Hindlimb muscle (tissue), 1 donor: ENCODE results near the gene UBXN7. TPM values are rescaled to one million over a fixed set of nuclear protein-coding genes. Genes with fewer than 3 reads are reported as not detected.
A peak's percentile ranks its signal among the peaks of the same experiment; 100 is the strongest.
"Not testable (repeated sequence)": the region's sequence is repeated elsewhere in the genome, so short reads cannot be mapped to it uniquely, and the experiment has no call there.

ENCODE experiments used
- DNase-seq: peaks from one replicate; pipeline ENCODE4 v3.0.0-alpha.2; 2013
- polyA plus RNA-seq: library from polyadenylated mRNA; unstranded; fragments of 120-200 nt; gene quantifications from one replicate; pipeline ENCODE4 v1.2.1, GENCODE V29; 2013; ENCODE audit not compliant: insufficient read length

Gene UBXN7
- polyA plus RNA-seq, 1 donor: 19.2 TPM

DNA sequence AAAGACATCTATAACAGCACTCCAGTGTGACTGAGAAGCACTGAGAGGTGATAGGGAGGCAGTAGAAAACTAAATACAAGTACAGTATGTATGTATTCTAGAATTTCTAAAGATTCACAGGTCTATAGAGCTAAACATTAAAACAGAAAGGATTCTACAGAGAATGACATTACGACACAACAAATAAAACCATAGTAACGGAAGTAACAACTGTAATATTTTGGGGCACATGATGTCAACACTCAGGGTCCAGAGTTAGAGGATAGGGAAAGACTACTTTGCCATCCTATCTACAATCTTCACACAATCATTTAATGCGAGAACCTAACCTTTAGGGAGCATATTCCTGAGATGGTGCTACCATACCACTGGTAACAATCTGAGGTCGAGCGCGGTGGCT is 13.6 kb downstream of the UBXN7 start:
- no peak for DNase-seq

DNA sequence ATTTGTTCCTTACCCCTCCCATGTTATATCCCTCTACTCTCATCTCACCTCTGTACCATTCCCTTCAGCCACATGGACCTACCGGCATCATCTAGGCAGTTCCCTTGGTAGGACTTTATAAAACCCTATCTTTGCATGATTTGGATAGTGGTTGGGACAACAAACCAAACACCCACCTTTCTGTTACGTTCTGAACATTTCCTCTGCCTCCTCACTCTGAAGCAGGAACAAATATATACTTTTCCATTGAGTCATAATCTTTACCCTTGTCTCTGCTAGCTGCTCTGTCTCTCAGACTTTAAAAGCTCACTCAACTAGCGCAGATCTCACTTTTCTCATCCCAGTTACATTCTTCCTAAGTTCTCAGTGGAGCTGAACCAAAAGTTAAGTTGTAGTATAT is 17.8 kb downstream of the UBXN7 start:
- DNase-seq: no peak

DNA sequence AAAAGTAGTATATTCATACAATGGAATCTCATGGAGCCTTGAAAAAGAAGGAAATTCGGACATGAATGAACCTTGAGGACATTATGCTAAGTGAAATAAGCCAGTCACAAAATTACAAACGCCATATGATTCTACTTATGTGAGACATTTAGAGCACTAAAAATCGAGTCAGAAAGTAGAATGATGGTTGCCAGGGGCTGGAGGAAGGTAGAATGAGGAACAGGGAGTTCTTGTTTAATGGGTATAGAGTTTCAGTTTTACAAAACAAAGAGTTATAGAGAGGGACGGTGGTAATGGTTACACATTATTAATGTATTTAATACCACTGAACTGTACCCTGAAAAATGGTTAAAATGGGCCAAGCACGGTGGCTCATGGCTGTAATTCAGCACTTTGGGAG is 19.5 kb downstream of the UBXN7 start:
- DNase-seq: no peak

DNA sequence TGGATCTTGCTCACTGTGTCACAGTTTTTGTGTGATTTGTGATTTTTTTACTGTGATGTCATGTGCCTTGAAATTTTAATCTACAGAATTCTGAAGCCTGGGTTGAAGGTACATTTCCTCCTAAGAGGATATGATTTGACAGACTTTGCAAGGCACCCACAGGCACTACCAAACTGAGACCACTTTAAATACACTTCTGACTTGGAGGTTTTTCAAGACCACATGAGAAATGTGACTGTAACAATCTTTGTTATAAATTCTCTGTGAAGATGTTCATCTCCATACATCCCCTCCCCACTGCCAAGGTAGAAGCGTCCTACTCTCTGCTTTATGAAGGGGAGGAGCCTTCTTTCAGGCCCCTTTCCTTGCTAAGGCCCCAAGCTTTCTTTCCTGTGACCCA is 22.8 kb downstream of the UBXN7 start:
- no peak for DNase-seq

DNA sequence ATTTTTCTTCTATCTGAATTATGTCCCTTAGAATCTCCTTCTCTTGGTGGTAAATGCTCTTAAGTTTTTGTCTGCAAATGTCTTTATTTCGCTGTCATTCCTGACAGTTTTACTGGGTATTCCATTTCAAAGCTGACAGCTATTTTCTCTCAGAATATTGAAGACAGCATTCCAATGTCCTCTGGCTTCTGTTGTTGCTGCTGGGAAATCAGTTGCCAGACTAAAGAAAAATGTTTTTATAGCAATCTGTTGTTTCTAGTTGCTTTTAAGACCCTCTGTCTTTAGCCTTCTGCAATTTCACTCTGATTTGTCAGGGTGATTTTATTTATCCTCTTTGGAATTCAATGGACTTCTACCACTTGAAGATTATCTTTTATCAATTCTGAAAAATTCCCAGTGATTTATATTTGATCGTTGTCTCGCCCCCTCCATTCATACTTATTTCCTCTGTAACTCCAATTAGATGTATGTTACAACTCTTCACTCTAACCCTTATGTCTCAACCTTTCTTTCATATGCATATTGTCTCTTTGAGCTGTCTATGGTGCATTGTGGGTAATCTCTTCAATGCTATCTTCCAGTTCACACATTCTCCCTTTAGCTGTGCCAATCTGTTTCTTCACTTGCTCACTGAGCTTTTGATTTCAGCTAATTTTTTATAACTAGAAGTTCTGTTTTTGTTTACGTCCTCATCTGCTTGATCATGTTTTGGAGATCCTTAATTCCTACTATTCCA is 23.5 kb downstream of the UBXN7 start:
- DNase-seq: no peak

DNA sequence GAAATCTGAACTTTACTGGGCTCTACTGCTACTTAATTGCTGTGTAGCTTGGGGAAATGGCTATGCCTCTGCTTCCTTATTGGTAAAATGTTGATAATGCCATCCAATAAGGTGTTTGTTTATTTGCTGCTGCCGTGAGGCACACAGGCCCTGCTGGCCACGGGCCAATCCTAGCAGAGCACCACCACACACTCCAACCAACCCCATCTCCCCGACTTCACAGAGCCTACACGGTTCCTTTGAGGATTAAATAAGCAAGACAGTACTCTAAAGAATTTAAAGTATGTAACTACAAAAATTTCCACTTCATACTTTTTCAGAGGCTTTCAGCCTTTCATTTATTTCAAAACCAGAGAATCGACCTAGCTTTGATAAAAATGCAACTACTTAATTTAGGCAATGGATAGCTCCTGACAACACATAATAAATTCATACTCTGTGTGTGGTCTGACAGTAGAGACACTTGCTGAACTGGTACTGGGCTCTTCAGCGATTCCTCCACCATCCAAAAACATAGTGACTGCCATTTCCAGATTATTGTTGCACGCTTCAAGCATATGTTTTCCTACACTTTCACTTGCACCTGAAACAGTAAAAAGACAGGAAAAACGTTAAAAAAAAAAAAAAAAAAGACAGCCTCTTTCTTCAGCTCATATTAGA is 25.3 kb downstream of the UBXN7 start:
- no peak for DNase-seq

DNA sequence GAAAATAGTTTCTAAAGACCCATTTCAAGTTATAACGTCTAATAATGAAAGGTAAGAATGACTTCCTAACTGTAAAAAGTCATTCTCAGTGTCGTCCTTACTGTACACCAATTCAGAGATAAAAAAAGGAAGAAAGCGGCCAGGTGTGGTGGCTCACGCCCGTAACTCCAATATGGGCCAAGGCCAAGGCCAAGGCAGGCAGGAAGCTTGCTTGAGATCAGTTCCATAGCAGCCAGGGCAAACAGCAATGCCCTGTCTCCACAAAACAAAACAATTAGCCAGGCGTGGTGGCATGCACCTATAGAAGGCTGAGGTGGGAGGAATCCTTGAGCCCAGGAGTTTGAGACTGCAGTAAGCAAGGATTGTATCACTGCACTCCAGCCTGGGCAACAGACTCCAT is 31.9 kb downstream of the UBXN7 start:
- DNase-seq: no peak

DNA sequence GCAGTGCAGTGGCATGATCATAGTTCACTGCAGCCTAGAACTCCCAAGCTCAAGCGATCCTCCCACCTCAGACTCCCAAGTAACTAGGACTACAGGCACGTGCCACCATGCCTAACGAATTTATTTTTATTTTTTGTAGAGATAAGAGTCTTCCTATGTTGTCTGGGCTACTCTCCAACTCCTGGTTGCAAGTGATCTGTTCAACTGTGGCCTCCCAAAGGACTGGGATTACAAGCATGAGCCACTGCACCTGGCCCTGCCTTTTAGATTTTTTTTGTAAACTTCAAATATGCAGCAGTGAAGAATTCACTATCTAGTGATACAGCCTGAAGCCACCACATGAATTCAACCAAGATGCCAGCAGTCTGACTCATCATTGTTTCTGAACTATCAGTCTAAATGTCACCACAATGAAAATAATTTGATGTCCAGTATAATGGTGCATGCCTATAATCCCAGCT is 32.7 kb downstream of the UBXN7 start:
- DNase-seq: no peak

DNA sequence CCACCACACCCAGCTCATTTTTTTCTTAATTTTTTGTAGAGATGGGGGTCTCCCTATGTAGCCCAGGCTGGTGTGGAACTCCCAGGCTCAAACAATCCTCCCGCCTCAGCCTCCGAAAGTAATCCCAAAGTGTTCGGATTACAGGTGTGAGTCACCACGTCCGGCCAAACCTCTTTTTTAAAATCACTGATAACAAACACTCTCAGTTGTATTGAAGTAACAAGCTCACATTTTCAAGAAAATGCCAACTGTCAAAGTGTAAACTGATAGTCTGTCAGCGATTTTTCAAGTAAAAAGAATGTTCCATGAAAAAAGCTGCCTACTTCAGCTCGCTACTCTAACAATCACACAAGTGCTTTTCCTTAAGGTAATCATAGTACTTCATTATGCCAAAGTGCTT is 33.4 kb downstream of the UBXN7 start:
- no peak for DNase-seq

DNA sequence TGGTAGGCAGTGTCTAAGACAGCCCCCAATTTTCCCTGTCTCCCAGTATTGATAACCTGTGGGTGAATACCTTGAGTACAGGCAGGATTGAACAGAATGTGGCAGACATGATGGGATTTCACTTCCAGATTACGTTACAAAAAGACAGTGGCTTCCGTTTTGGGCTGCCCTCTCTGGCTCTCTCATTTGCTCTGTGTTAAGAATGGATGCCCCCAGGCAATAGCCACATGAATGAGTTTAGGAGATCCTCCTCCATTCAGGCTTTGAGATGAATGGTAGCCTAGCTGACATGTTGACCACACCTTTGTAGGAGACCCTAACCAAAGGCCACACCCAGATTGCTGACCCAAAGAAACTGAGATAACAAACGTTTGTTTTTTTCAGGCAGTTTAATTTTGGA is 34.3 kb downstream of the UBXN7 start:
- DNase-seq: no peak

DNA sequence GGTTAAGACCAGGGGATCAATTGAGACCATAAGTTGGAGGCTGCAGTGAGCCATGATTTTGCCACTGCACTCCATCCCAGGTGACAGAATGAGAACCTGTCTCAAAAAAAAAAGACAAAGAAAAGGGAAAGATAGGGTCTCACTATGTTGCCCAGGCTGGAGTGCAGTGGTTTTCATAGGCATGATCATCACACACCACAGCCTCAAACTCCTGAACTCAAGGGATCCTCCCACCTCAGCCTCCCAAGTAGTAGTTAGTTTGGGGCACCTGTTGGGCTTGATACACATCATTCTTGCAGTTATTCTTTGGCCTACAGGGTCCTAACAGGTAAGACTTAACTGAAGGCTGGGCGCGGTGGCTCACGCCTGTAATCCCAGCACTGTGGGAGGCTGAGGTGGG is 42.1 kb downstream of the UBXN7 start:
- no peak for DNase-seq

DNA sequence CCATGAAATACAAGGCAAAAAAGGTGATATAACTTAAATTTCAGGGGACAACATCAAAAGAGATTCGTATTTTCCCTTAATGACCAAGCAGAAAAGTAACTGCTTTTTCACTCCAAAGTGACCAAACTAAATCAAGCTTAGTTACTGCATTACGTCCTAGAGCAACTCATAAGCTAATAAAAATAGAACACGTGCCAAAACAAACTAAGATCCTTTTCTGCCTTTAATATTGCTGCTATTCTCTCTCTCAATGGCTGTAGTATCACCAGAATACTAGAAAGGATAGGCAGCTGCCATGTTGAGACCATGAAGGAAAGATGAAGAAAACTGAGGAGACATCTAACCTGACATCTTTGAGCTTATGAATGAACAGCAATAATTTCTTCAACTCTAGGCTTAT is 43.3 kb downstream of the UBXN7 start:
- no peak for DNase-seq

DNA sequence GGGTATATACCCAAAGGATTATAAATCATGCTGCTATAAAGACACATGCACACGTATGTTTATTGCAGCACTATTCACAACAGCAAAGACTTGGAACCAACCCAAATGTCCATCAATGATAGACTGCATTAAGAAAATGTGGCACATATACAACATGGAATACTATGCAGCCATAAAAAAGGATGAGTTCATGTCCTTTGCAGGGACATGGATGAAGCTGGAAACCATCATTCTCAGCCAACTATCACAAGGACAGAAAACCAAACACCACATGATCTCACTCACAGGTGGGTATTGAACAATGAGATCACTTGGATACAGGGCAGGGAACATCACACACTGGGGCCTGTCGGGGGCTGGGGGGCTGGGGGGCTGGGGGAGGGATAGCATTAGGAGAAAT is 44.3 kb downstream of the UBXN7 start:
- DNase-seq: not testable (repeated sequence)

DNA sequence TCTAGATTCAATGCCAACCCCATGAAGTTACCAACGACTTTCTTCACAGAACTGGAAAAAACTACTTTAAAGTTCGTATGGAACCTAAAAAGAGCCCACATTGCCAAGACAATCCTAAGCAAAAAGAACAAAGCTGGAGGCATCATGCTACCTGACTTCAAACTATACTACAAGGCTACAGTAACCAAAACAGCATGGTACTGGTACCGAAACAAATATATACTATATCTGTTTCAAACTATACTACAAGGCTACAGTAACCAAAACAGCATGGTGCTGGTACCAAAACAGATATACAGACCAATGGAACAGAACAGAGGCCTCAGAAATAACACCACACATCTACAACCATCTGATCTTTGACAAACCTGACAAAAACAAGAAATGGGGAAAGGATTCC is 45.4 kb downstream of the UBXN7 start:
- DNase-seq: not testable (repeated sequence)

DNA sequence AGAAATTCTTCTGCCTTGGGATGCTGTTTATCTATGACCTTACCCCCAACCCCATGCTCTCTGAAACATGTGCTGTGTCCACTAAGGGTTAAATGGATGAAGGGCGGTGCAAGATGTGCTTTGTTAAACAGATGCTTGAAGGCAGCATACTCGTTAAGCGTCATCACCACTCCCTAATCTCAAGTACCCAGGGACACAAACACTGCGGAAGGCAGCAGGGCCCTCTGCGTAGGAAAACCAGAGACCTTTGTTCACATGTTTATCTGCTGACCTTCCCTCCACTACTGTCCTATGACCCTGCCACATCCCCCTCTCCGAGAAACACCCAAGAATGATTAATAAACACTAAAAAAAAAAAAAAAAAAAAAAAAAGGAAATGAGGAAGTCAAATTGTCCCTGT is 46.2 kb downstream of the UBXN7 start:
- DNase-seq: not testable (repeated sequence)

DNA sequence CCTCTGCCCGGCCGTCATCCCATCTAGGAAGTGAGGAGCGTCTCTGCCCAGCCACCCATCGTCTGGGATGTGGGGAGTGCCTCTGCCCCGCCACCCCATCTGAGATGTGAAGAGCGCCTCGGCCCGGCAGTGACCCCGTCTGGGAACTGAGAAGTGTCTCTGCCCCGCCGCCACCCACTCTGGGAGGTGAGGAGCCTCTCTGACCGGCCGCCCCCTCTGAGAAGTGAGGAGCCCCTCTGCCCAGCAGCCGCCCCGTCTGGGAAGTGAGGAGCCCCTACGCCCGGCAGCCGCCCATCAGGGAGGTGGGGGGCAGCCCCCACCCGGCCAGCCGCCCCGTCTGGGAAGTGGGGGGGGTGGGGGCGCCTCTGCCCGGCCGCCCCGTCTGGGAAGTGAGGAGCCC is 46.8 kb downstream of the UBXN7 start:
- DNase-seq: not testable (repeated sequence)

DNA sequence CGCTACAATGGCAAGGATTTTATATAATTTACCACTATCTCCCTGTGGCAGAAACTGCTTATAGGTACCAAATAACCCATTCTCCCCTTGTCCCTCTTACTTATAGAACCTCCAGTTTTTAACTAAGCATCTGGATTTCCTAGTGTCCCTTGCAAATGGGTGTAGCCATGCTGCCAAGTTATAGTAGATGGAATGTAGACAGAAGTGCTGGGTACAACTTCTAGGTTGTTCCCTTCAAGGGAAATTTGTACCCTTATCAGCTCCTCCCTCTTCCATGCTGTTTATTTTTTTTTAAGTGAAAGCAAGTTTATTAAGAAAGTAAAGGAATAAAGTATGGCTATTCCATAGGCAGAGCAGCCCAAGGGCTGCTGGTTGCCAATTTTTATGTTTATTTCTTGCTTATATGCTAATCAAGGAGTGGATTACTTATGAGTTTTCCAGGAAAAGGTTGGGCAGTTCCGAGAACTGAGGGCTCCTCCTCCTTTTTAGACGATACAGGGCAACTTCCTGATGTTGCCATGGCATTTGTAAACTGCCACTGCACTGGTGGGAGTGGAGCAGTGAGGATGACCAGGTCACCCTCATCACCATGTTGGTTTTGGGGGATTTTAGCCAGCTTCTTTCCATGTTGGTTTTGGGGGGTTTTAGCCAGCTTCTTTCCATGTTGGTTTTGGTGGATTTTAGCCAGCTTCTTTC is 53.9 kb downstream of the UBXN7 start:
- DNase-seq: no peak

DNA sequence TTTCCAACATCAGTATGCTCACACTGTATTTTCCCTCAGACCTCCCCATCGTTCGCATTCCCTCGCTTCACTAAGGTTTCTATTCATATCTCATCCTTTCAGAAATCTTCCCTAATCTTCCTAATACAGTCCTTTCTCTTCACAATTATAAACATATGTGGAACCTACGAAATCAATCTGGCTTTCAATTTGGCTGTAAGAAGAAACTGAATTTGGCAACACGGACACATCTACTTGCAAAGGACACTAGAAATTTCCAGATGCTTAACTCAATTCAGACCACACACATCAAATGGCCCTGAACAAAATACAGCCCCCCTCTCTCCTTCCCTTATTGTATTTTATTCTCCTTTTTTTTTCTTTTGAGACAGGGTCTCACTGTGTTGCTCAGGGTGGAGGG is 54.9 kb downstream of the UBXN7 start:
- peak; percentile 7 for DNase-seq

DNA sequence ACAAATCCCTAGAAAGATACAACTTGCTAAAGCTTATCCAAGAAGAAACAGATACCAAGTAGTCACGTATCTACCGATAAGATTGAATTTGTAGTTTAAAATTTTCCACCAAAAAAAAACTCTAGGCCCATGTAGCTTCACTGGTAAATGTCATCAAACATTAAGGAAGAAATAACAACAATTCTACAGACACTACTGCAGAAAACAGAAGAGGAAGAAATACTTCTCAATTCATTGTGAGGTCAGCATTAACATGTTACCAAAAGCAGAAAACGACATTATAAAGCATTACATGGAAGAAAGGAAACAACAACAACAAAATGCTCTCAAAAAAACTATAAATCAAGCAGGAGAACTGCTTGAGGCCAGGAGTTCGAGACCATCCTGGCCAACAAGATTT is 66.5 kb downstream of the UBXN7 start:
- no peak for DNase-seq

DNA sequence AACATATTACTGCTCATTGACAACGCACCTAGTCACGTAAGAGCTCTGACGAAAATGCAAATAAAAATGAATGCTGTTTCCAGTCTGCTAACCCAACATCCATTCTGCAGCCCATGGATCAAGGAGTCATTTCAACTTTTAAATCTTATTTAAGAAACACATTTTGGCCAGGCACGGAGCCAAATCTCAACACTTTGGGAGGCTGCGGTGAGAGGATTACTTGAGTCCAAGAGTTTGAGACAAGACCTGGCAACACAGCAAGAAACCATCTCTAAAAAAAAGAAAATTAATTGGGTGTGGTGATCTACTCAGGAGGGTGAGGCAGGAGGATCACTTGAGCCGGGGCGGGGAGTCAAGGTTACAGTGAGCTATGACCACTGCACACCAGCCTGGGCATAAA is 71.6 kb downstream of the UBXN7 start:
- no peak for DNase-seq

DNA sequence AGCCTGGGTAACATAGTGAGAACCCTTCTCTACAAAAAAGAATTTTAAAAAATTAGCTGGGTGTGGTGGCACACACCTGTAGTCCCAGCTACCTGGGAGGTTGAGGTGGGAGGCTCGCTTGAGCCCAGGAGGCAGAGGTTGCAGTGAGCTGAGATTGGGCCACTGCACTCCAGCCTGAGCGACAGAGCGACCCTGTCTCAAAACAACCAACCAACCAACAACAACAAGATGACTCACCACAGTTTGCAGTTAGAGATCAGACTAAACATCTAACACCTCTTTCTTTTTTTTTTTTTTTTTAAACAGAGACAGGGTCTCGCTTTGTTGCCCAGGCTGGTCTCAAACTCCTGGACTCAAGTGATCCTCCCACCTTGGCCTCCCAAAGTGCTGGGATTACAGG is 73.7 kb downstream of the UBXN7 start:
- DNase-seq: not testable (repeated sequence)

DNA sequence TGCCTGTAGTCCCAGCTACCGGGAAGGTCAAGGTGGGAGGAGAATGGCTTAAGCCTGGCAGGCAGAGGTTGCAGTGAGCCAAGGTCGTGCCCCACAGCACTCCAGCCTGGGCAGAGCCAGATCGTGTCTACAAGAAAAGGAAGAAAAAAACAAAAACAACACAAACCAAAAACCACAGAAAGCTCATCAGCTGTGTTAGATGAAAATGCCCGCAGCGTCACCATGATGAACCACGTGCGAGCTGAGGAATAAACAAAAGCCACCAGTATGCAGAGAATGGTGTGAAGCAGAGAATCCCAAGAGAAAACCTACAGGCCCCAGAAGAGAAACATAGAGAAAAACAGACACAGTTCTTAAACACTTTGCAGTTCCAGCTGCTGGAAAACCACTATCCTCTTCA is 74.3 kb downstream of the UBXN7 start:
- no peak for DNase-seq

DNA sequence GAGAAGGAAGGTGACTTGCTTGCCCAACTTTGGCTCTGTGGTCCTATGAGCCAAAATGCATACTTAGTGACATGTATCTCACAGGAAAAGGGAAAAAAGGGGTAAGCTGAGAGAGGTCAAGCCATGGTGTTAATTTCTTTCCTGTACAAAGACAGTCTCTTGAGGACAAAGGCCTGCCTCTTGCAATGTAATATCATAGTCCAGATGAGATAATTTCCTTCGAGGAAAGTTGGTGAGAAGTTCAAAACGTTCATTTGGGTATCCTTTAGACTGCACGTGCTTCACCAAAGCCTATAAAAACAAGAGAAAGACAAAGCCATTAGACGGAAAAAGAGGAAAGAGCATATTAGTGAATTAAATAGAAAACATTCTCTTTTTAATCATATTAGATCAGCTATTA is 75.7 kb downstream of the UBXN7 start:
- no peak for DNase-seq

DNA sequence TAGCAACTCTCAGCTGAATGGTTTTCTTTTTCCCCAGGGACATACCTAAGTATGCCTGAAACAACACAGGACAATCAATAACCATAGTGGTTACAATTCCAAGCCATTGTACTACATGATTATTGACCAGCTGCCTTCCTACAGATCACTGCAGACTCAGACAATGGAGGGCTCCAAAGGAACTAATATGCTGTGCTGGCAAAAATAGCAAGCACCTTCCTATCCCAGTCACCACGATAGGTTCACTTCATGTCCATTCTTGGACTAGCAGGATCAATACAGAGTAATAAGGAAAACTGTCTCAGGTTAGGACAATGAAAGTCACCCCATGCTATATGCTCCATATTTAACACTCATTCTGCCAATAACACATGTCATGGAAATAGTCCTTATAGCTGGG is 76.6 kb downstream of the UBXN7 start:
- no peak for DNase-seq
